Measurements from ENCODE around the gene RNF222. TPM values are rescaled to one million over a fixed set of nuclear protein-coding genes. Genes with fewer than 3 reads are reported as not detected.

RNF222 gene, protein sequence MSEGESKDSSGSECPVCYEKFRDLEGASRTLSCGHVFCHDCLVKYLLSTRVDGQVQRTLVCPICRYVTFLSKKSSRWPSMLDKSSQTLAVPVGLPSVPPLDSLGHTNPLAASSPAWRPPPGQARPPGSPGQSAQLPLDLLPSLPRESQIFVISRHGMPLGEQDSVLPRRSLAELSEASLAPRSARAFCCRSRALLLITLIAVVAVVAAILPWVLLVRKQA
- total RNA-seq (2014; rRNA removed; shearing (Covaris generic); ENCODE audit: low replicate concordance): not detected in 2 replicates

DNA sequence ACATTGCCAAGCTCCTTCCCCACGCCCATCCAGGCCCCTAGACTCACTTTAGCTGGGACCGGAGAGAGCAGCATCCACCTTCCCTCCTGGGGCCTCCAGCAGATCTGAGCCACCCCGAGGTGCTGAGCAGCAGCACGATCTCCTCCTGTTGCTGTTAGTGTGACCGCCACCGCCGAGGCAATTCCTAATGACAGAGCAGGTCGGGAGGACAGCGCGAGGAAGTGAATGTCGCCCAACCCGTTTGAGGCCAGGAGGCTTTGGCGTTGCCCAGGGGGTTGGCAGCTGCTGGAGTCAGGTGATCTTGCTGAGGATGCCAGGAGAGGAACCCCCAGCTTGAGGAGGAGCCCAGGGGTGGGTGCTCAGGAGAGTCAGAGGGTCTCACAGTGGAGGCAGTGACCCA, at the start of gene RNF222:
RNF222 (minus strand) TSS at position 192 of the 400 bp plus-strand sequence. CDS start 4,366 bp downstream, outside the sequence.
- H3K4me3 ChIP-seq: no peak within 1 kb of the TSS
- DNase-seq: no peak
- no peaks in the 10 kb centered on the region for H3K36me3 ChIP-seq
- peaks cover 20% of the 10 kb centered on the region for H3K27me3 ChIP-seq
- no peaks in the 10 kb centered on the region; the same call in 1 of the 2 replicates for H3K9me3 ChIP-seq

DNA sequence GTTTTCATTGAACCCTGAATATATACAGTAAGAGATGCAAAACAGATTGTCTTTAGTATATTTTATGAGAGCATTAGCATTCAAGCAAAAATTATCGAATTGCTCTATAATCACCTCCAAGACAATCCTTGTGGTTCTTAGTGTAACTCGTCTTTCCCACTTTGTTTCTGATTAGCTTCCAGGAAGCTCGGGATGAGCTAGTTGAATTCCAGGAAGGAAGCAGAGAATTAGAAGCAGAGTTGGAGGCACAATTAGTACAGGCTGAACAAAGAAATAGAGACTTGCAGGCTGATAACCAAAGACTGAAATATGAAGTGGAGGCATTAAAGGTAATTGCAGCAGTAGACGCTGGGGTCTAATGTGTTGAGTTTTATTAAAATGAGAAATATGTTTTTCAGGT, 47.9 kb upstream of the RNF222 start:
- H3K36me3 ChIP-seq: peaks cover 78% of the 10 kb centered on the region
- DNase-seq: no peak
- H3K4me3 ChIP-seq: no peak overlapping the region

DNA sequence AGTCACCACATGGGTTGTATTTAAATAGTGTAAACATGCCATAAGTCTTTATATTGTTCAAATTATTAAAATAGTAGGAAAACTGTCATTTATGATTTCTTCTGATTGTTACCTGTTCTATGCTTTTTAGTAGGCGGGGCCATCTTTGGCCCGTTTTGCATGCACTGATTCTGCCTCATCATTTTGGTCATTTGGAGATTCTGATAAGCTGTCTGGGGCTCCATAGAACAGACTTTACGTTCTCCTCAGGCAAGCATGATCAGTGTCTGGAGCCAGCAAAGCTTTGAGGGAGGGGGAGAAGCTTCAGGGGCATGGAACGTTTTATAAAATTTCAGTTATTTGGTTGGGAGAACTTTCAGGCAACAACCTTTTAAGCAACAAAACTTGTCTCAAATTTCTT, 46.9 kb upstream of the RNF222 start:
- Histone ChIP-seq H3K9me3 (no peaks in the 10 kb centered on the region), H3K4me3 (no peak overlapping the region), H3K36me3 (peaks cover 79% of the 10 kb centered on the region), H3K27me3 (no peaks in the 10 kb centered on the region)
- DNase-seq: no peak

More for the DNA sequence above, 47.9 kb upstream of the RNF222 start:
- Histone ChIP-seq H3K9me3 (no peaks in the 10 kb centered on the region), H3K27me3 (no peaks in the 10 kb centered on the region)

DNA sequence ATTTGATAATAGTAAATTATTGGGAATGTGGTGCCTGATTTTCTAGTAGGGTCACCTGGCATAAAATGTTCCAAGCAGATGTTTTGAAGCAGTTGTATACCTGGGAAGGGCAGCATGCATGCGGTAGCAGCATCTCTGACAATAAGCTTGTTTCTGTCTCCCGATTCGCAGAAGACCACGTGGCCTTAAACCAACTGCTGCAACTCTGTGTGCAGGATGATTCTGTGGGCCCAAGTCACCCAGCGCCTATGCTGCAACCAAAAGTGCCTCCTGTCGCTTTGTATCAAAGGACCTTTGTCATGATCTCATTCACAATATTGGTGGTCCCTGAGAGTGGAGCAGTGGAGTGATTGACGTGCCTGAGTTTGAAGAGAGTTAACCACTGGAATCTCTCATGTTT, 46.1 kb upstream of the RNF222 start:
- Histone ChIP-seq H3K9me3 (no peaks in the 10 kb centered on the region), H3K36me3 (peaks cover 75% of the 10 kb centered on the region), H3K27me3 (no peaks in the 10 kb centered on the region), H3K4me3 (no peak overlapping the region)
- DNase-seq: no peak

DNA sequence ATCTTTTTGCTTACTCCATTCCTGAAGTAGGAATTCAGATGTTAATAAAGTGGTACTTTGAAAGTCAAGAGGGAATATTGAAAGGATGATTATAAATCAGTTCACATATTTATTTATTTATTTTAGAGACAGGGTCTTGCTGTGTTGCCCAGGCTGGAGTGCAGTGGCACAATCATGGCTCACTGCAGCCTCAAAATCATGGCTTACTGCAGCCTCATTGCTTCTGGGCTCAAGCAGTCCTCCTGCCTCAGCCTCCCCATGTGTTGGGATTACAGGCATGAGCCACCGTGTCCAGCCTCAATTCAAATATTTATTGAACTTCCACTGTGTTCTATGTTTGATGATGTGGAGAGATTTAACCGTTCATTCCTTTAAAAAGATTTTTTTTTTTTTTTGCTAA, 44.7 kb upstream of the RNF222 start:
- no peak overlapping the region for H3K4me3 ChIP-seq
- H3K27me3 ChIP-seq: no peaks in the 10 kb centered on the region
- peaks cover 68% of the 10 kb centered on the region for H3K36me3 ChIP-seq
- DNase-seq: no peak
- H3K9me3 ChIP-seq: no peaks in the 10 kb centered on the region

DNA sequence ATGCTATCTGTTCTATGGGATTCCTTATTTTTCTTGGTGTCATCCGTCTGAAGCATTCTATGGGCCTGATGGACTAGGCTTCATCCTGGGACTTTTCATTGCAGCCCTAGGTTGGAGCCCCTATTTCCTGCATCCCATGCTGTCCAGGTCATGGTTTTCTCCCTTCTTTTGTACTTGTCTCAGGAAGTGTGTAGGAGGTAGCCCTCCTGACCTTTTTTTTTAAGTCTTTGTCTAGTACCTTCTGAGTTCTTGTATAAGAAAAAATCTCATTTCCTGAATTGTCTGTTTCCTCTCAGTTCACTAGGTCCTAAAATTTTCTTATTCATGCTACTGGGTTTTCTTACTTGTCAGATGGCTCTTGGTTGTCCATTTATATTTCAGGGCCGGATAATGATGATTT, 44.1 kb upstream of the RNF222 start:
- Histone ChIP-seq H3K36me3 (peaks cover 62% of the 10 kb centered on the region), H3K4me3 (no peak overlapping the region), H3K9me3 (no peaks in the 10 kb centered on the region), H3K27me3 (no peaks in the 10 kb centered on the region)
- no peak for DNase-seq

DNA sequence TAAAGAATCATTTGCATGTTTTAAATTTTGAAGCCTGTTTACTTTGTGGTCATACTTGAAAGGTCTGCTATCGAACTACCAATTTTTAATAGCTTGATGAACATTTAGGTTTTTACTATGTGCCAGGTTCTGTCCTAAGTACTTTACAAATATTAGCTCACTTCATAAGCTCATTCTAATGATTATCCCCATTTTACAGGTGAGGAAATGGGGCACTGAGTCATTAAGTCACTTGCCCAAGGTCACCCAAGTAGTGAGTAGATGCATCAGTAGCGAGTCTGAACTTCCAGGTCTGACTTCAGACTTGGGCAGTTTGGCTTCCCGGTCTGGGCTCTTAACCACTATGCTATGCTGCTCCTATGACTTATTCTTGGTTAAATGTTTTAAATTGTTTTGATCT, 42.1 kb upstream of the RNF222 start:
- Histone ChIP-seq H3K27me3 (no peaks in the 10 kb centered on the region), H3K9me3 (no peaks in the 10 kb centered on the region), H3K36me3 (peaks cover 45% of the 10 kb centered on the region), H3K4me3 (no peak overlapping the region)
- DNase-seq: no peak

DNA sequence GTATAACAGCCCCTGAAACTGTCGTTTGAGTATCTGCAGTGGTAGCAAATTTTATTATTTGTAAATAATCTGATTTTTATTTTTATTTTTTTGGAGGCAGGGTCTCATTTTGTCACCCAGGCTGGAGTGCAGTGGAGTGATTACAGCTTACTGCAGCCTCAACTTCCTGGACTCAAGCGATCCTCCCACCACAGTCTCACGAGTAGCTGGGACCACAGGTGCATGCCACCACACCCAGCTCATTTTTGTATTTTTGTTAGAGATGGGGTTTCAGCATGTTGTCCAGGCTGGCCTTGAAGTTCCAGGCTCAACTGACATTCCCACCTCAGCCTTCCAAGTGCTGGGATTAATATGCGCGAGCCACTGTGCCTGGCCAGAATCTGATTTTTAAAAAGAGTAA, 40.8 kb upstream of the RNF222 start:
- Histone ChIP-seq H3K4me3 (no peak overlapping the region), H3K27me3 (no peaks in the 10 kb centered on the region)

DNA sequence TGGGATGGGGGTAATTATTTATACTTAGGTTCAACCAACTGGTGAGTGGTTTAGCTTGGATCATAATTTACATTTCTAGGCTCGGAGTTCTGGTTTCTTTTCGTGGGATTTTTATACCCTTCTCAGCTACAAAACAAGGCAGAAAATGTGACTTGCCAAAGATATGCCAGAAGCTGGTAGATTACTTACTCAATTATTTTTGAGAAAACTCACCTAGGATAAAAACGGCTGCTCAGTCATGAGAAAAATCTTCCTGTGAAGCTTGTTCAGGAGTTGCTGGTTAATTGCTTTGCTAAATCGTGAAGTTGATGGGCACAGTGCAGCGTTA, 39.2 kb upstream of the RNF222 start:
- Histone ChIP-seq H3K4me3 (peak overlapping the region; percentile 91), H3K36me3 (peaks cover 28% of the 10 kb centered on the region), H3K9me3 (no peaks in the 10 kb centered on the region), H3K27me3 (no peaks in the 10 kb centered on the region)
- no peak for DNase-seq

More for the DNA sequence above, 40.8 kb upstream of the RNF222 start:
- peaks cover 34% of the 10 kb centered on the region for H3K36me3 ChIP-seq
- H3K9me3 ChIP-seq: no peaks in the 10 kb centered on the region
- no peak for DNase-seq

DNA sequence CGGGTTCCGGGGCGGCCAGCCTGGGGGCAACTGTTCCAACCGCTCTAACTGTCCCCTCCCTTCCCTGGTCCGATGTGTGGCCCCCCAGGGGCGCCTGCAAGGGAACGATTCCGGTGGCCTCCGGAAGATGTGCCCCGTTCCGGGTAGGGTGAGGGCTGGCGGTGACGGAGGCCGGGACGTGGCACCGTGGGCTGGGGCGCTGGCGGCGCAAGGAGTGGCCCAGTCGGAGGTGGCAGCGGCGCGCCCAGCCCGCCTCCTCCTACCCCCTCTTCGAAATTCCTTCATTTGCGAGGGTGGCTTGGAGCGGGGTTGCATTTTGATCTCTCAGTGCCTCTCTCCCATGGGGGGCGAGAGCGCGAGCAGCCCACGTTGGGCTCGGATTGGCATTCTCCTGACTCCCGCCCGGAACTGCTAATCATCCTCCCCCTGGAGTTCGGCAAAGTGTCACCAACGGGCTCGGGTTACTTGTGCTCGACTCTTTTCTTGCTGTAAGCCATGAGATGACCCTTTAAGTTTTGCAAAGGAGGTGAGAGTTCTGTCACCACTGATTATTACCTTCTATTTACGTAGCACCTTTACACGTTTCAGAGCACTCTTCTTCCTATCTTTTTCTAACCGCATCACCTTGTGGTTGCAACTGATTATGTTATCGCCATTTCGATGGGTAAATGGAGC, 38.7 kb upstream of the RNF222 start:
- peak overlapping the region; percentile 91 for H3K4me3 ChIP-seq
- no peaks in the 10 kb centered on the region for H3K9me3 ChIP-seq
- no peaks in the 10 kb centered on the region for H3K27me3 ChIP-seq
- peak; percentile 69 for DNase-seq
- H3K36me3 ChIP-seq: peaks cover 25% of the 10 kb centered on the region

DNA sequence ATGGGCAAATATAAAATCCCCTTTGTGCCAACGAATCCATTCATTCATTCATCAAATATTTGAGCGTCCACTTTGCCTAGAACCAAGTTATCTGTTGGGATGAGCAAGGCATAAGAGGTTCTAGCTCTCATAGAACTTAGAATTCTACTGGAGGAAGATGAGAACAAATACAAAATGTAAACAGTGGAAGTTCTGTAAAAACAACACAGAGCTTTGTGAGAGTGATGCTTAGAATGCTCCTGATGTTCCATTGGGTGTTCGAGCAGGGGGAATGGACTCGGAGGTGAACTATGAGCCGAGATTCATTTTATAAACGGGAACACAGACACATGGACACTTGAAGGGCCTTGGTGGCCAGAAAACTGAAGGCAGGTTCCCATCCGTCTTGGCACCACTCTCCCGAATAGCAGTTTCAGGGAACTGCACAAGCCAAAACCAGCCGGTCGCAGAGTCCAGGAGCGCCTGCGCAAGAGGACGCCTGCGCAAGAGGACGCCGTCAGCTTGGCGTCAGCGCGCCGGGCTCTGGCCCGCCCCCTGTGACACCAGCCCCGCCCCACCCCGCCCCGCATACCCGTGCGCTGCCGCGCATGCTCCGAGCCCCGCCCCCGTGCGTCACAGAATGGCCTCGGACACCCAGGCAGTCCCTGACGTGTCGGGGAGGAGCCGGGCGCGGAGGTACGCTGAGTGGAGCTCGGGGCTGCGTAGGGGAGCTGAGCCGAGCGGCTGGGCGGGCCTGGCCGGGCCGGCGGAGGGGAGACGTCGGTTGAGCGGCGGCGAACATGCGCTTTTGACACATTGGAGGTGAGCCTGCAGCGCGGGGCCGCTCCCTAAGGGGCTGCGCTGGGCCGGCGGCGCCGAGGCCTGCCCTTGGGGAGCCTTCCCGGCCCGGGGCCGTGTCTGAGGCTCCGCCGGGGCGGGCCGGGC, 37.9 kb upstream of the RNF222 start, which contains the start of gene NDEL1:
NDEL1 (plus strand) TSS at position 640 of the 924 bp plus-strand sequence. CDS start 8,388 bp downstream, outside the sequence.
- peak; percentile 100 for DNase-seq
- no peaks in the 10 kb centered on the region for H3K9me3 ChIP-seq
- H3K4me3 ChIP-seq: peak within 1 kb of the TSS; percentile 91

DNA sequence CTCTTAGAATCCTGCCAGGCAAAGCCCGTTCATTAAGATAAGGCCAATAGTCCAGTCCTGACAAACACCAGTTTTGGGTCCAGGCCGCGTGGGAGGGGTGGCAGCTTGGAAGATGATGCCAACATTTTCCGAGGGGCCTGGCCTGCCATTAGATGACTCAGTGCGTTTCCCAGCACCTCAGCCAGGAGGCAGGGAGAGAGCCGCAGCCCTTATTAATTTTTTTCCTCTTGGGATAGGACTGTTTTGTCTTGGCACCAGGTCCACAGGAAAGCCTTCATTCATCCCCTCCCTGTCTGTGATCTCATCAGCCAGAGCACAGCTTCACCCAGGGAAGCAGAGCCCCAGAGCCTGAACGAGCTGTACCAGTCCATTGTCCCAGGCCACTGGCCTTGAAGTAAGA, 33.3 kb upstream of the RNF222 start:
- Histone ChIP-seq H3K36me3 (no peaks in the 10 kb centered on the region), H3K4me3 (no peak overlapping the region), H3K9me3 (no peaks in the 10 kb centered on the region), H3K27me3 (no peaks in the 10 kb centered on the region)
- DNase-seq: peak; percentile 98

More for the DNA sequence above, 37.9 kb upstream of the RNF222 start, which contains the start of gene NDEL1:
- no peaks in the 10 kb centered on the region for H3K27me3 ChIP-seq
- peaks cover 19% of the 10 kb centered on the region for H3K36me3 ChIP-seq

DNA sequence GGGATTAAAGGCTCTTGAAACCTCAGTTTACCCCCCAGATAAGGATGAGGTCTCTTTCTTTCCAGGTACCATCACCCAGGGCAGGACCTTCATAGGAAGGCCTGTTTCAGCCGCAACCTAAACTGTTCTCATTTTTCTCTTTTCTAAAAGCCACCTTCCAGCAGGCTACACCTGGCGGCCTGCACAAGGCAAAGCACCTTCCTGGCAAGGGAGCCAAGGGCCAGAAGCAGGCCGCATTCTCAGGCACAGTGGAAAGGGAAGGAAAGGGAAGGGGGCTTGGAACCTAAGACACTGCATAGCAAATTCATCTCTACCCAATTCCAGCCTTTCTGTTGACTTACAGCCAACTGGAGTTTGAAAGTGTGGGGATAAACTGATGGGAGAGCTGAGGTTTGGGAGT, 29.2 kb upstream of the RNF222 start:
- Histone ChIP-seq H3K9me3 (no peaks in the 10 kb centered on the region), H3K36me3 (no peaks in the 10 kb centered on the region), H3K4me3 (no peak overlapping the region), H3K27me3 (no peaks in the 10 kb centered on the region)
- no peak for DNase-seq

DNA sequence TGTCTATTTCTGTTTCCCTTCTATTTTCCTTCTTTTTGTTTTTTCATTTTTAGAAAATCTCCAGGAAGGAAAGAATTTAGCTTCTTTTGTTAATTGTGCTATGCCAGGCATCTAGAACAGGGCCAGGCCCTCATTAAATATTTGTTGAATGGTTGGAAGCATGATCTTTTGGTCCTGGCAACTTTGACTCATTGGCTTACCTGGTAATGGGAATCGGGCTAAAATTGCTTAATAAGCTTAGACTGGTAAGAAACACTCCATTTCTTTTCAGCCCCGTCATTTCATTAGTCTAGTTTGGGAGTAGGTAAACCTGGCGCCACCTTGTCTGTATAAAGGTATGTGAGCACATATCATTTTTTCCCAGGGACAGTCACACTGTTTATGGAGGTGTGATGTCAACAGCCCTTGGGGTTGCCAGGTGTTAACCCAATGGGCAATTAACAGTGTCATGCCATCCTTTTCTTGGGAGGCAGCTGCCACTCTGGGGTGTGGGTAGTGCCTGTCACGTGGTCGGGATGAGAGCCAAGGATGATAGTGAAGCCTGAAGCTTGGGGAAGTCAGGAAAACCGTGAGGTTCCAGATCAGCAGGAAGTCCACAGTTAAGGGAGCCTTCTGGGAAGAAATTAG, 28.6 kb upstream of the RNF222 start:
- Histone ChIP-seq H3K9me3 (no peaks in the 10 kb centered on the region), H3K4me3 (no peak overlapping the region)

DNA sequence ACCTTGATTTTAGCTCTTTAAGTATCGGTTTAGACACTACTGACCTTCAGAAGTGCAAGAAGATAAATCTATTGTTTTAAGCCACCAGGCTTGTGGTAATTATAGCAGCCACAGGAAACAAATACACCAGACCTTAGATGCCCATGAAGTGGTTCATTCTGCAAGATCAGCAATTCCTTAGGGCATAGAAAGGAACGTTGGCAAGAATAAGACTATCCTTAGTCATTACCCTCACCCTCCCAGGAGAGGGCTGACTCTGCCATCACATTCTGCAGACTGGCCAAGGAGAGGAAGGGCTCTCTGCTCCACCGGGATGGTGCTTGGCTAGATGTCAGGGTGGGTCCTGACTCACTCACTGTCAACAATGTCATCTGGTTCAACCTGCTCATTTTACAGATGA, 23.9 kb upstream of the RNF222 start:
- H3K4me3 ChIP-seq: no peak overlapping the region
- H3K9me3 ChIP-seq: no peaks in the 10 kb centered on the region
- DNase-seq: peak; percentile 87
- H3K36me3 ChIP-seq: no peaks in the 10 kb centered on the region
- H3K27me3 ChIP-seq: no peaks in the 10 kb centered on the region

More for the DNA sequence above, 28.6 kb upstream of the RNF222 start:
- no peak for DNase-seq
- H3K36me3 ChIP-seq: no peaks in the 10 kb centered on the region
- no peaks in the 10 kb centered on the region for H3K27me3 ChIP-seq

DNA sequence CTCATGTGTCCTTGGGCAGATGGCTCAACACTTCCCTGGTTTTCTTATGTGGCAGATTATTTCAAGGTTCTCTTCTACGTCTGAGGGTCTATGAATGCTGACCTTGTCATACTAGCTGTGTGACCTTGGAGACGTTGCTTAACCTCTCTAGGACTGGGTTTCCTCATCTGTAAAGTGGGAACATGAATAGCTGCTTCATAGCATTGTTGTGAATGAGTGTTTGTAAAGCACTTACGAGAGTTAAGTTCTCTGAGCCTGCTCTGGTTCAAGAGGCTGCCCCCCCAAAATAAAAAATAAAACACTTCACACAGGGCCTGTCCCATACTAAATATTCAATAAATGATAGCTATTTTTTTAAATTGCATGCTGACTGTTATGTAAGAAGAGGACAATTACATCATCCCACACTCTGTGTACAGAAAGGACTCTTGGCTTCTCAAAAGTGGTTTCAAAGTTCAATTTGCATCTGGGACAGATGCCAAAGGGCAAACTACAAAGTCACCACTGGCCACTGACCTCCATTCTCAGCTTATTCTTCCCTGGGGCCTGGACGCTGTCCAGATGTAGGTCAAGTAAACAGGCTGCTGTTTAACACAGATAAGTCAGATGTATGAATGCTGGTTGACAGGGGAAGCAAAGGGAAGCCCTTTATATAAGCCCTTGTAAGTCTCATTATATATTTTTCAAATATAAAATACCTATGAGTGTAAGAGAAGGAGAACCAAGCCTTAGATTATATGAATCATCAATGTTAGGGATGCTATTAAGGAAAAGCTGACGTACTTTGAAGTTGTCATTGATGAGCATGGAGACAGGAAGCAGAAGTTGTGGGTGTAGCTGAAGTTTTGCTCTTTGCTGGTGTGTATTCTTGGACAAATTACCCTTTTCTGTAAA, 22.7 kb upstream of the RNF222 start:
- Histone ChIP-seq H3K36me3 (no peaks in the 10 kb centered on the region), H3K4me3 (no peak overlapping the region), H3K27me3 (no peaks in the 10 kb centered on the region), H3K9me3 (no peaks in the 10 kb centered on the region)
- DNase-seq: peak; percentile 86

Measured in MG63 (cell line).